Adipocyte (in vitro differentiated cells): ENCODE data around the gene PLXNB1.
"Not testable (repeated sequence)": the region's sequence is repeated elsewhere in the genome, so short reads cannot be mapped to it uniquely, and the experiment has no call there.

ENCODE experiments used
- DNase-seq: peaks from one replicate; pipeline ENCODE4 v3.0.0-alpha.2; 2015; ENCODE audit warnings: low read depth
- H3K27me3 ChIP-seq: replicated peaks from 2 replicates; pipeline ENCODE4 v1.7.0; 2013; ENCODE audit warnings: mild to moderate bottlenecking, low read length, moderate library complexity; ENCODE audit not compliant: control insufficient read depth, insufficient read depth
- H3K36me3 ChIP-seq: 2 replicates; pipeline ENCODE4 v1.7.0; 2013; ENCODE audit warnings: low read length, mild to moderate bottlenecking, moderate library complexity; ENCODE audit not compliant: control insufficient read depth, insufficient read depth, severe bottlenecking
- H3K4me1 ChIP-seq: 2 replicates; pipeline ENCODE4 v1.7.0; 2013; ENCODE audit warnings: mild to moderate bottlenecking, low read length, moderate library complexity; ENCODE audit not compliant: control insufficient read depth, insufficient read depth
- H3K4me3 ChIP-seq: 2 replicates; pipeline ENCODE4 v1.7.0; 2013; ENCODE audit warnings: mild to moderate bottlenecking, low read length, moderate library complexity
- H3K9ac ChIP-seq: 2 replicates; pipeline ENCODE4 v1.7.0; 2013; ENCODE audit warnings: mild to moderate bottlenecking, low read length, moderate library complexity
- H3K9me3 ChIP-seq: 2 replicates; pipeline ENCODE4 v1.7.0; 2013; ENCODE audit warnings: mild to moderate bottlenecking, low read length, moderate library complexity; ENCODE audit not compliant: control insufficient read depth

Gene PLXNB1

DNA sequence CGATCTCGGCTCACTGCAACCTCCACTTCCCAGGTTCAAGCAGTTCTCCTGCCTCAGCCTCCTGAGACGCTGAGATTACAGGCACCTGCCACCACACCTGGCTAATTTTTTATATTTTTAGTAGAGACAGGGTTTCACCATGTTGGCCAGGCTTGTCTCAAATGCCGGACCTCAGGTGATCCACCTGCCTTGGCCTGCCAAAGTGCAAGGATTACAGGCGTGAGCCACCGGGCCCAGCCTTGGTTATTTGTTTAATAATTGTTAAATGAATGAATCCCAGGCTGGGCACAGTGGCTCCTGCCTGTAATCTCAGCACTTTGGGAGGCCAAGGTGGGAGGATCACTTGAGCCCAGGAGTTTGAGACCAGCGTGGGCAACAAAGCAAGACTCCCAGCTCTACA is 31.9 kb upstream of the PLXNB1 start:
- peaks cover 41% of the 10 kb centered on the region for H3K36me3 ChIP-seq
- H3K9me3 ChIP-seq, H3K4me1 ChIP-seq, H3K4me3 ChIP-seq, H3K27me3 ChIP-seq, DNase-seq, H3K9ac ChIP-seq: not testable (repeated sequence)

GRCh38 chr3:48460517-48460902 is 30.6 kb upstream of the PLXNB1 start:
- Histone ChIP-seq H3K27me3 (no peaks in the 10 kb centered on the region), H3K36me3 (peaks cover 49% of the 10 kb centered on the region)

GRCh38 chr3:48459773-48460516 is 30.1 kb upstream of the PLXNB1 start:
- Histone ChIP-seq H3K4me3 (no peak overlapping the region), H3K27me3 (no peaks in the 10 kb centered on the region), H3K9me3 (no peaks in the 10 kb centered on the region), H3K36me3 (peaks cover 55% of the 10 kb centered on the region), H3K4me1 (peaks cover 1% of the 10 kb centered on the region), H3K9ac (no peak overlapping the region)
- no peak for DNase-seq

More at GRCh38 chr3:48460517-48460902, 30.6 kb upstream of the PLXNB1 start:
- DNase-seq, result no peak
- no peak overlapping the region for H3K9ac ChIP-seq
- H3K4me1 ChIP-seq, result peaks cover 6% of the 10 kb centered on the region
- no peaks in the 10 kb centered on the region for H3K9me3 ChIP-seq
- H3K4me3 ChIP-seq, result no peak overlapping the region

DNA sequence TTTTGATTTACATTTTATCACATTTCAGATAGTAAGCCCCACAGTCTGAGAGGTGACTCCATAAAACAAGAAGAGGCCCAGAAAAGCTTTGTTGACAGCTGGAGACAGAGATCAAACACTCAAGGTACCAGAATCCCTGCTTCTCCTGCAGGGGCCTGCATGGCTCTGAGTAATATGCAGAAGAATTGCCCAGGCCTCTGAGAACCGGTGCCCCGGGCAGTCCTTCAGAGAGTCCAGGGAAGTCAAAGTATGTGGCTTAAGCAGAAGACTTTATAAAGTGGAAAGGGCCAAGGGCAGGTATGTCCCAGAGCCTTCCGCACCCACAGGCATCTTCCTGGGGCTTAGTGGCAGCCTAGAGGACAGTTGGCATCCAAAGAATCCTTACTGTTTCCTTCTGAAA is 29.4 kb upstream of the PLXNB1 start:
- H3K9ac ChIP-seq, result no peak overlapping the region

DNA sequence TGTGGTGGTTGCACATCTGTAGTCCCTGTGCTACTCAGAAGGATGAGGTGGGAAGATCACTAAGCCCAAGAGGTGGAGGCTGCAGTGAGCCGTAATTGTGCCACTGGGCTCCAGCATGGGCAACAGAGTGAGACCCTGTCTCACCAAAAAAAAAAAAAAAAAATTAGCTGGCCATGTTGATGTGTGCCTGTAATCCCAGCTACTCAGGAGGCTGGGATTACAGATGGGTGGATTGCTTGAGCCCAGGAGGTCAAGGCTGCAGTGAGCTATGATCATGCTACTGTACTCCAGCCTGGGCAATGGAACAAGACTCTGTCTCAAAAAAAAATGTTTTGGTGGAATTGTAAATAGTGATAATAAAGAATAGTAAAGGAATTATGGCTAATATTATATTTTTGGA is 26.6 kb upstream of the PLXNB1 start:
- no peak for DNase-seq
- Histone ChIP-seq H3K27me3 (no peaks in the 10 kb centered on the region), H3K9me3 (no peaks in the 10 kb centered on the region), H3K36me3 (peaks cover 76% of the 10 kb centered on the region), H3K4me3 (no peak overlapping the region), H3K4me1 (no peaks in the 10 kb centered on the region), H3K9ac (no peak overlapping the region)

More for the DNA sequence above, 29.4 kb upstream of the PLXNB1 start:
- no peak for DNase-seq
- H3K9me3 ChIP-seq, result no peaks in the 10 kb centered on the region
- H3K27me3 ChIP-seq, result no peaks in the 10 kb centered on the region
- H3K4me1 ChIP-seq, result no peaks in the 10 kb centered on the region
- peaks cover 59% of the 10 kb centered on the region for H3K36me3 ChIP-seq
- H3K4me3 ChIP-seq, result no peak overlapping the region

- Histone ChIP-seq H3K4me3 (no peak overlapping the region), H3K9me3 (no peaks in the 10 kb centered on the region), H3K36me3 (peaks cover 40% of the 10 kb centered on the region), H3K4me1 (peaks cover 9% of the 10 kb centered on the region), H3K27me3 (no peaks in the 10 kb centered on the region), H3K9ac (no peak overlapping the region)
- DNase-seq, result no peak
Observed at GRCh38 chr3:48451270-48451669, 21.4 kb upstream of the PLXNB1 start.

DNA sequence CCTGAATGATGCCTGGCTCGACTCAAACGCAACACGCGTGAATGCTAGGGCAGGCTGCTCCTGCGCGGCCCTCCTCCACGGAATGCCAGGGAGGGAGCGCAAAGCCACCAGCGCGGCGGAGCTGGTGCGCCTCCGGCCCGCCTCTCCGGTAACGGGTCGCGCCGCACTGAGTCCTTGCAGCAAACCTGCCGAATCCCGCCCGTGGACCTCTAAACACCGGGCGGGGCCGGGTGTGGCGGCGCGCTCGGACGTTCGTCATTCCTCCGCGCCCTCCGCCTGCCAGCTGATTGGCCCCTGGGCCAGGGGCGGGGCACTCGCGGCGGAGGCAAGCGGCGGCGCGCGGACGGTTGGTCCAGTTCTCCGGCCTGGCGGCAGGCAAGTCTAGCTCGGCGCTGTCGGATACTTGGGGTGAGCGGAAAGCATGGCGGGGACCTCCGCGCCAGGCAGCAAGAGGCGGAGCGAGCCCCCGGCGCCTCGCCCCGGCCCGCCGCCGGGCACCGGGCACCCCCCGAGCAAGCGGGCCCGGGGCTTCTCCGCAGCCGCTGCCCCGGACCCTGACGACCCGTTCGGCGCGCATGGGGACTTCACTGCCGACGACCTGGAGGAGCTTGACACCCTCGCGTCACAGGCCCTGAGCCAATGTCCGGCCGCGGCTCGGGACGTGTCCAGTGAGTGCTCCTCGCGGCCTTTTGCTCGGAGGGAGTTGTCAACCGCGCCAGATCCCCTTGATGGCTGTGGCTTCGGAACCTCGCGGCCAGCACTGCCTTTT is 16.7 kb upstream of the PLXNB1 start, which contains the start of gene ATRIP:
TSS of gene ATRIP (plus strand) at position 313 of the 769 bp plus-strand sequence. CDS start at position 422, 109 bp downstream.
- peaks cover 31% of the 10 kb centered on the region for H3K36me3 ChIP-seq
- peak; percentile 97 for DNase-seq
- peak within 1 kb of the TSS; percentile 89 for H3K4me3 ChIP-seq
- peak within 1 kb of the TSS; percentile 89 for H3K9ac ChIP-seq
- peaks cover 22% of the 10 kb centered on the region for H3K4me1 ChIP-seq
- no peaks in the 10 kb centered on the region for H3K27me3 ChIP-seq
- no peaks in the 10 kb centered on the region for H3K9me3 ChIP-seq

DNA sequence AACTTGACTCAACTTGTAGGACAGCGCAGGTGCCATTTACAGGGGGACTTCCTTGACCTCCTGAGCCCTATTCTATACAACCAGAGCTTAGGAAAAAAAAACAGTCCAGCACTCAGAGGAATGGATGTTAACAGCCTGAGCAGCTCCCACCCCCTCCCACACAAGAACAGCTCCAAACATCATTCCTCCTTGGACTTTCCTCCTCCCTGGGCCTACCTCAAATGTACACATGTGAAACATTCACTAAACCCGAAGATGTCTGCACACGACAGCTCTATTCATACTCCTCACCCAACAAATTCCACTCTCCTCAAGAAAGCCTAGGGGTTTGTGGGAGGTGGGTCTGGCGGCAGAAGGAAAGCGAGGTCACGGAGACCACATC is 16.1 kb upstream of the PLXNB1 start:
- Histone ChIP-seq H3K4me3 (peak overlapping the region; percentile 89), H3K27me3 (no peaks in the 10 kb centered on the region), H3K36me3 (peaks cover 31% of the 10 kb centered on the region), H3K9ac (peak overlapping the region; percentile 89), H3K9me3 (no peaks in the 10 kb centered on the region), H3K4me1 (peaks cover 27% of the 10 kb centered on the region)
- DNase-seq, result no peak

GRCh38 chr3:48445277-48445882 is 15.5 kb upstream of the PLXNB1 start:
- no peak for DNase-seq
- H3K4me3 ChIP-seq, result peak overlapping the region; percentile 89

DNA sequence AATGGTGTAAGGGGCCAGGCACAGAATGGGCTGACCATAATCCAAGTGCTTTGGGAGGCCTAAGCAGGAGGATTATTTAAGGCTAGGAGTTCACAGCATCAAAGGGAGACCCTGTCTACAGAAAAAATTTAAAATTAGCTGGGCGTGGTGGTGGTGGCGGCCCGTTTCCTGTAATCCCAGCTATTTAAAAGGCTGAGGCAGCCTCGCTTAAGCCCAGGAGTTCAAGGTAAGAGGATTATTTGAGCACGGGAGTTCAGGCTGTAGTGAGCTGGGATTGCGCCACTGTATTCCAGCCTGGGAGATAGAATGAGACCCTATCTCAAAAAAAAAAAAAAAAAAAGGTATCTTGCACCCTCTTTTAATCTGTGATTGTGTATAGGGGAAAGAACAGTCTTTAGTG is 12.1 kb upstream of the PLXNB1 start:
- no peaks in the 10 kb centered on the region for H3K9me3 ChIP-seq

More at GRCh38 chr3:48445277-48445882, 15.5 kb upstream of the PLXNB1 start:
- H3K27me3 ChIP-seq, result no peaks in the 10 kb centered on the region
- peaks cover 31% of the 10 kb centered on the region for H3K36me3 ChIP-seq
- no peaks in the 10 kb centered on the region for H3K9me3 ChIP-seq
- H3K4me1 ChIP-seq, result peaks cover 27% of the 10 kb centered on the region
- peak overlapping the region; percentile 89 for H3K9ac ChIP-seq

GRCh38 chr3:48440590-48440958 is 10.7 kb upstream of the PLXNB1 start:
- H3K4me3 ChIP-seq, result peak overlapping the region; percentile 99
- no peaks in the 10 kb centered on the region for H3K9me3 ChIP-seq
- peak overlapping the region; percentile 98 for H3K9ac ChIP-seq
- H3K4me1 ChIP-seq, result peaks cover 25% of the 10 kb centered on the region
- peak; percentile 56 for DNase-seq
- no peaks in the 10 kb centered on the region for H3K27me3 ChIP-seq
- H3K36me3 ChIP-seq, result peaks cover 31% of the 10 kb centered on the region

More for the DNA sequence above, 12.1 kb upstream of the PLXNB1 start:
- peak overlapping the region; percentile 98 for H3K9ac ChIP-seq
- DNase-seq, result no peak
- peak overlapping the region; percentile 99 for H3K4me3 ChIP-seq
- no peaks in the 10 kb centered on the region for H3K27me3 ChIP-seq
- H3K4me1 ChIP-seq, result peaks cover 27% of the 10 kb centered on the region
- H3K36me3 ChIP-seq, result peaks cover 31% of the 10 kb centered on the region
